Loucy (cell line): ENCODE results near the gene KDM5D.

Experiments
- H2AFZ ChIP-seq: fragments of 200-600 bp; sonication (generic); 2 replicates; pipeline ENCODE4 v1.6.0; 2016; ENCODE audit warnings: antibody characterized with exemption, mild to moderate bottlenecking, low read length, moderate library complexity
- H3F3A ChIP-seq: fragments of 200-600 bp; 2 replicates; pipeline ENCODE4 v1.6.0; 2016; ENCODE audit warnings: antibody characterized with exemption, low read depth, mild to moderate bottlenecking
- H3K27me3 ChIP-seq: fragments of 200-600 bp; sonication (generic); 2 replicates; pipeline ENCODE4 v1.6.1; 2014; ENCODE audit warnings: low read length, mild to moderate bottlenecking; ENCODE audit not compliant: insufficient read depth, poor library complexity, severe bottlenecking
- H3K36me3 ChIP-seq: fragments of 200-600 bp; sonication (generic); 2 replicates; pipeline ENCODE4 v1.6.1; 2016; ENCODE audit warnings: low read length; ENCODE audit not compliant: insufficient read depth
- H3K4me1 ChIP-seq: fragments of 200-600 bp; sonication (generic); 2 replicates; pipeline ENCODE4 v1.5.1; 2014; ENCODE audit warnings: low read length, mild to moderate bottlenecking; ENCODE audit not compliant: insufficient read depth, poor library complexity, severe bottlenecking
- H3K4me2 ChIP-seq: fragments of 200-600 bp; sonication (generic); 2 replicates; pipeline ENCODE4 v1.6.0; 2014; ENCODE audit warnings: antibody characterized with exemption, low read length, low read depth, mild to moderate bottlenecking; ENCODE audit not compliant: poor library complexity, severe bottlenecking
- H3K4me3 ChIP-seq: fragments of 200-600 bp; sonication (generic); 2 replicates; pipeline ENCODE4 v1.5.1; 2014; ENCODE audit warnings: low read length, mild to moderate bottlenecking, mixed read lengths; ENCODE audit not compliant: poor library complexity, severe bottlenecking
- H3K79me2 ChIP-seq: fragments of 200-600 bp; sonication (generic); 2 replicates; pipeline ENCODE4 v1.6.1; 2014; ENCODE audit warnings: low read length; ENCODE audit not compliant: insufficient read depth
- H3K9ac ChIP-seq: fragments of 200-600 bp; sonication (generic); 2 replicates; pipeline ENCODE4 v1.6.0; 2014; ENCODE audit warnings: mild to moderate bottlenecking, low read depth, low read length, moderate library complexity; ENCODE audit not compliant: poor library complexity, severe bottlenecking
- H3K9me2 ChIP-seq: fragments of 200-600 bp; sonication (generic); replicated peaks from 2 replicates; pipeline ENCODE4 v1.6.1; 2016; ENCODE audit warnings: low read depth, low read length, mixed read lengths
- H3K9me3 ChIP-seq: fragments of 200-600 bp; sonication (generic); 2 replicates; pipeline ENCODE4 v1.6.1; 2014; ENCODE audit warnings: mild to moderate bottlenecking, antibody characterized with exemption, low read length, low read depth; ENCODE audit not compliant: insufficient read depth
- H4K20me1 ChIP-seq: fragments of 200-600 bp; sonication (generic); 2 replicates; pipeline ENCODE4 v1.6.0; 2014; ENCODE audit warnings: antibody characterized with exemption, low read length, mild to moderate bottlenecking; ENCODE audit not compliant: insufficient read depth, poor library complexity, severe bottlenecking
- CTCF ChIP-seq: fragments of 200-600 bp; sonication (generic); conservative IDR thresholded peaks from 2 replicates; pipeline ENCODE4 v1.5.1; 2014; ENCODE audit warnings: mild to moderate bottlenecking, antibody characterized with exemption, low read length
- EZH2phosphoT487 ChIP-seq: fragments of 200-600 bp; IDR thresholded peaks from 2 replicates; pipeline ENCODE4 v1.6.1; 2018; ENCODE audit warnings: antibody characterized with exemption, mild to moderate bottlenecking, moderate library complexity, borderline replicate concordance

Gene KDM5D

GRCh38 chrY:19742153-19742552 is 2.4 kb downstream of the KDM5D start:
- H3K9me3 ChIP-seq = no peaks in the 10 kb centered on the region
- H3K27me3 ChIP-seq = no peaks in the 10 kb centered on the region
- no peaks in the 10 kb centered on the region for H3K36me3 ChIP-seq
- H4K20me1 ChIP-seq = no peaks in the 10 kb centered on the region
- H3K79me2 ChIP-seq = no peaks in the 10 kb centered on the region
- no peak overlapping the region for H2AFZ ChIP-seq
- H3K4me2 ChIP-seq = no peak overlapping the region
- H3K4me3 ChIP-seq = no peak overlapping the region
- no peaks in the 10 kb centered on the region for H3F3A ChIP-seq
- no peak overlapping the region for H3K9ac ChIP-seq
- no peaks in the 10 kb centered on the region for H3K9me2 ChIP-seq
- no peaks in the 10 kb centered on the region for H3K4me1 ChIP-seq
- TF ChIP-seq CTCF = no peak
- no peak for TF ChIP-seq EZH2phosphoT487

- Histone ChIP-seq H3K27me3 (no peaks in the 10 kb centered on the region), H3K9me3 (no peaks in the 10 kb centered on the region), H3K4me3 (no peak overlapping the region), H3K9me2 (no peaks in the 10 kb centered on the region), H3K36me3 (no peaks in the 10 kb centered on the region), H3K9ac (no peak overlapping the region), H3K79me2 (no peaks in the 10 kb centered on the region), H2AFZ (no peak overlapping the region), H4K20me1 (no peaks in the 10 kb centered on the region), H3K4me2 (no peak overlapping the region), H3K4me1 (no peaks in the 10 kb centered on the region), H3F3A (no peaks in the 10 kb centered on the region)
- TF ChIP-seq CTCF = no peak
- TF ChIP-seq EZH2phosphoT487 = no peak
These were observed 10.1 kb downstream of the KDM5D start for GRCh38 chrY:19734425-19734824.

- no peak overlapping the region for H3K4me2 ChIP-seq
- H3F3A ChIP-seq = no peaks in the 10 kb centered on the region
- no peaks in the 10 kb centered on the region for H3K36me3 ChIP-seq
- no peaks in the 10 kb centered on the region for H3K9me2 ChIP-seq
- no peaks in the 10 kb centered on the region for H4K20me1 ChIP-seq
- no peaks in the 10 kb centered on the region for H3K9me3 ChIP-seq
- H3K9ac ChIP-seq = no peak overlapping the region
- H2AFZ ChIP-seq = no peak overlapping the region
- H3K4me1 ChIP-seq = no peaks in the 10 kb centered on the region
- H3K27me3 ChIP-seq = no peaks in the 10 kb centered on the region
- no peak for TF ChIP-seq CTCF
- no peak for TF ChIP-seq EZH2phosphoT487
- H3K4me3 ChIP-seq = no peak overlapping the region
- no peaks in the 10 kb centered on the region for H3K79me2 ChIP-seq
These were observed 26.6 kb downstream of the KDM5D start for GRCh38 chrY:19717950-19718349.
